IMR-90 (cell line): ENCODE data around the gene NEU1. TPM values are rescaled to one million over a fixed set of nuclear protein-coding genes. Genes with fewer than 3 reads are reported as not detected.

Experiments used
- ATAC-seq: fragments of 200-7000 bp; cut with Tn5 transposase; 2 replicates; pipeline ENCODE4 v1.9.1; 2020; ENCODE audit warnings: low read depth, mild to moderate bottlenecking, moderate library complexity
- BruUV-seq: library from RNA; stranded (reverse); fragments of 400-500 nt; replicated peaks from 2 replicates; lab custom pipeline; 2021; lab: Mats Ljungman, UMichigan
- CTCF ChIA-PET: fragments of 300-600 bp; formaldehyde crosslinking; extraction: SDS; loops from one replicate; lab custom pipeline; 2021; ENCODE audit warnings: antibody characterized with exemption; lab: Yijun Ruan, JAX
- POLR2A ChIA-PET: fragments of 300-600 bp; sonication (Branson Sonifier 250); formaldehyde crosslinking; loops from one replicate; lab custom pipeline; 2022; ENCODE audit warnings: antibody characterized with exemption; ENCODE audit not compliant: unreplicated experiment; lab: Charles Lee
- DNase-seq: peaks from one replicate; pipeline ENCODE4 v3.0.0; 2013
- H2AFZ ChIP-seq: replicated peaks from 2 replicates; pipeline ENCODE3; 2013; ENCODE audit warnings: low read length, mild to moderate bottlenecking; ENCODE audit not compliant: poor library complexity
- H2AK5ac ChIP-seq: 2 replicates; pipeline ENCODE4 v1.6.1; 2013; ENCODE audit warnings: low read depth, low read length, inconsistent platforms
- H2AK9ac ChIP-seq: replicated peaks from 2 replicates; pipeline ENCODE3; 2013; ENCODE audit warnings: mild to moderate bottlenecking, low read depth, low read length, moderate library complexity; ENCODE audit not compliant: poor library complexity
- H2BK120ac ChIP-seq: 2 replicates; pipeline ENCODE4 v1.6.1; 2013; ENCODE audit warnings: low read depth, low read length, inconsistent platforms
- H2BK15ac ChIP-seq: 3 replicates; pipeline ENCODE4 v1.6.1; 2013; ENCODE audit warnings: low read depth, low read length, inconsistent platforms
- H2BK20ac ChIP-seq: 2 replicates; pipeline ENCODE4 v1.6.1; 2013; ENCODE audit warnings: low read depth, mild to moderate bottlenecking, inconsistent platforms, low read length, moderate library complexity
- H2BK5ac ChIP-seq: 2 replicates; pipeline ENCODE4 v1.6.1; 2013; ENCODE audit warnings: mild to moderate bottlenecking, low read depth, low read length, inconsistent platforms; ENCODE audit not compliant: poor library complexity, severe bottlenecking
- H3K14ac ChIP-seq: replicated peaks from 2 replicates; pipeline ENCODE4 v1.6.1; 2013; ENCODE audit warnings: low read depth, low read length, inconsistent platforms
- H3K18ac ChIP-seq: 2 replicates; pipeline ENCODE4 v1.6.1; 2013; ENCODE audit warnings: low read depth, low read length, control low read depth
- H3K23ac ChIP-seq: 2 replicates; pipeline ENCODE4 v1.6.1; 2013; ENCODE audit warnings: low read depth, low read length, inconsistent platforms
- H3K27ac ChIP-seq: 2 replicates; pipeline ENCODE4 v1.5.1; 2013; ENCODE audit warnings: mild to moderate bottlenecking, control low read depth, low read length; ENCODE audit not compliant: insufficient read depth
- H3K27me3 ChIP-seq: 2 replicates; pipeline ENCODE4 v1.6.1; 2013; ENCODE audit warnings: low read length; ENCODE audit not compliant: control insufficient read depth, insufficient read depth
- H3K36me3 ChIP-seq: 2 replicates; pipeline ENCODE4 v1.6.1; 2013; ENCODE audit warnings: low read length, mixed read lengths; ENCODE audit not compliant: control insufficient read depth, insufficient read depth
- H3K4ac ChIP-seq: 2 replicates; pipeline ENCODE4 v1.6.1; 2013; ENCODE audit warnings: low read depth, low read length, inconsistent platforms
- H3K4me1 ChIP-seq: 2 replicates; pipeline ENCODE4 v1.6.1; 2013; ENCODE audit warnings: low read length, mixed read lengths; ENCODE audit not compliant: control insufficient read depth, insufficient read depth
- H3K4me2 ChIP-seq: 2 replicates; pipeline ENCODE4 v1.6.1; 2013; ENCODE audit warnings: low read depth, mild to moderate bottlenecking, control low read depth, low read length, moderate library complexity
- H3K4me3 ChIP-seq: 2 replicates; pipeline ENCODE4 v1.5.1; 2013; ENCODE audit warnings: low read depth, mild to moderate bottlenecking, control low read depth, low read length, moderate library complexity; ENCODE audit not compliant: insufficient read depth
- H3K56ac ChIP-seq: 2 replicates; pipeline ENCODE4 v1.6.1; 2013; ENCODE audit warnings: low read length, inconsistent platforms; ENCODE audit not compliant: insufficient read depth; ENCODE audit errors: extremely low read depth
- H3K79me1 ChIP-seq, 2 experiments: 2 replicates each; pipeline ENCODE4 v1.6.1; 2013; ENCODE audit warnings: low read length in 2 of 2, inconsistent platforms in 1 of 2, low read depth in 1 of 2
- H3K9ac ChIP-seq: 2 replicates; pipeline ENCODE4 v1.6.1; 2013; ENCODE audit warnings: low read depth, low read length, control low read depth
- H3K9me1 ChIP-seq: 2 replicates; pipeline ENCODE4 v1.6.1; 2013; ENCODE audit warnings: low read length, inconsistent platforms; ENCODE audit not compliant: insufficient read depth
- H3K9me3 ChIP-seq: 2 replicates; pipeline ENCODE4 v1.6.1; 2013; ENCODE audit warnings: low read length; ENCODE audit not compliant: control insufficient read depth, insufficient read depth
- H4K20me1 ChIP-seq: 2 replicates; pipeline ENCODE4 v1.6.1; 2013; ENCODE audit warnings: low read length, inconsistent platforms; ENCODE audit not compliant: insufficient read depth
- H4K5ac ChIP-seq: 2 replicates; pipeline ENCODE4 v1.6.1; 2013; ENCODE audit warnings: mild to moderate bottlenecking, low read depth, low read length, control low read depth
- H4K8ac ChIP-seq, 2 experiments: 2 replicates each; pipeline ENCODE4 v1.6.1; 2013; ENCODE audit warnings: low read depth in 2 of 2, low read length in 2 of 2, control low read depth in 1 of 2, inconsistent platforms in 1 of 2
- H4K91ac ChIP-seq: 2 replicates; pipeline ENCODE4 v1.6.1; 2013; ENCODE audit warnings: low read depth, low read length, inconsistent platforms; ENCODE audit not compliant: insufficient read depth
- BHLHE40 ChIP-seq: fragments of 150-350 bp; IDR thresholded peaks from 2 replicates; pipeline ENCODE4 v1.6.1; 2016; ENCODE audit warnings: mild to moderate bottlenecking, low read depth, low read length
- CEBPB ChIP-seq: IDR thresholded peaks from 2 replicates; pipeline ENCODE4 v1.6.1; 2012; ENCODE audit warnings: low read depth, low read length, improper control_type of control experiment
- CHD1 ChIP-seq: IDR thresholded peaks from 2 replicates; pipeline ENCODE4 v1.6.1; 2012; ENCODE audit warnings: low read depth, low read length, improper control_type of control experiment
- CTCF ChIP-seq: conservative IDR thresholded peaks from 2 replicates; pipeline ENCODE4 v1.5.1; 2012; ENCODE audit warnings: mild to moderate bottlenecking, low read depth, low read length, improper control_type of control experiment
- FOS ChIP-seq: fragments of 150-350 bp; IDR thresholded peaks from 2 replicates; pipeline ENCODE4 v1.6.1; 2016; ENCODE audit warnings: low read depth, low read length
- MAFK ChIP-seq: IDR thresholded peaks from 2 replicates; pipeline ENCODE4 v1.6.1; 2012; ENCODE audit warnings: low read depth, low read length, improper control_type of control experiment
- MAZ ChIP-seq: IDR thresholded peaks from 2 replicates; pipeline ENCODE4 v1.6.1; 2012; ENCODE audit warnings: low read depth, mild to moderate bottlenecking, low read length, improper control_type of control experiment, moderate library complexity, borderline replicate concordance
- MXI1 ChIP-seq: IDR thresholded peaks from 2 replicates; pipeline ENCODE4 v1.6.1; 2012; ENCODE audit warnings: low read depth, mild to moderate bottlenecking, low read length, moderate library complexity, borderline replicate concordance
- NFE2L2 ChIP-seq: fragments of 150-350 bp; IDR thresholded peaks from 2 replicates; pipeline ENCODE4 v1.6.1; 2016; ENCODE audit warnings: low read depth, mild to moderate bottlenecking, low read length
- POLR2A ChIP-seq: IDR thresholded peaks from 2 replicates; pipeline ENCODE4 v1.6.1; 2012; ENCODE audit warnings: mild to moderate bottlenecking, low read depth, low read length
- RAD21 ChIP-seq: IDR thresholded peaks from 2 replicates; pipeline ENCODE4 v1.6.1; 2012; ENCODE audit warnings: low read length, improper control_type of control experiment
- RCOR1 ChIP-seq: IDR thresholded peaks from 2 replicates; pipeline ENCODE4 v1.6.1; 2012; ENCODE audit warnings: mild to moderate bottlenecking, low read length, improper control_type of control experiment; ENCODE audit not compliant: insufficient replicate concordance
- RFX5 ChIP-seq: IDR thresholded peaks from 2 replicates; pipeline ENCODE4 v1.8.0; 2012; ENCODE audit warnings: low read depth, mild to moderate bottlenecking, low read length, moderate library complexity
- SMC3 ChIP-seq: fragments of 150-350 bp; IDR thresholded peaks from 2 replicates; pipeline ENCODE4 v1.6.1; 2016; ENCODE audit warnings: low read depth, mild to moderate bottlenecking, antibody characterized with exemption, low read length, moderate library complexity
- USF2 ChIP-seq: fragments of 150-350 bp; IDR thresholded peaks from 2 replicates; pipeline ENCODE4 v1.6.1; 2017; ENCODE audit warnings: mild to moderate bottlenecking, antibody characterized with exemption, low read length, low read depth
- WGBS, 2 experiments: methylation state at CpG; one replicate each; pipeline versions ENCODE4 v1.1.5 to v1.1.7; 2013; ENCODE audit warnings: missing lambda C conversion rate in 2 of 2; ENCODE audit not compliant: insufficient read length in 1 of 2; ENCODE audit errors: extremely low coverage in 2 of 2; 5-methylcytosine and 5-hydroxymethylcytosine counted together
- dilution Hi-C: fragments of 300-500 bp; cut with HindIII; formaldehyde crosslinking; loops from one replicate; pipeline ENCODE4 v1.14.3; 2018; ENCODE audit warnings: low sequenced_read_pairs; ENCODE audit not compliant: unreplicated experiment
- in situ Hi-C: fragments of 300-500 bp; cut with MboI; formaldehyde crosslinking; loops from 3 replicates; pipeline ENCODE4 v1.14.3; 2019; ENCODE audit warnings: low sequenced_read_pairs, inconsistent platforms, mixed read lengths
- intact Hi-C: fragments of 100-400 bp; cut with micrococcal nuclease; formaldehyde crosslinking; loops from 2 replicates; pipeline ENCODE4 v1.10.0; 2022
- polyA plus RNA-seq, 3 experiments: library from polyadenylated mRNA; depleted of rRNA; stranded (reverse); fragments of >200 nt; gene quantifications; 2 replicates each; pipeline ENCODE4 v1.2.3, GENCODE V29; 2012; ENCODE audit warnings: low replicate concordance in 1 of 3
- total RNA-seq: library from RNA; depleted of rRNA; stranded (reverse); fragments of >200 nt; gene quantifications from 2 replicates; pipeline ENCODE4 v1.2.3, GENCODE V29; 2012
- TF ChIP-seq, protein P1 (sequence below): fragments of 150-350 bp; IDR thresholded peaks from 2 replicates; pipeline ENCODE4 v1.6.1; 2016; ENCODE audit warnings: low read depth, mild to moderate bottlenecking, low read length, moderate library complexity, borderline replicate concordance

Gene NEU1
- total and polyA plus RNA-seq, 2 of the 4 experiments (the other 2 are of a cell fraction), result 28.5 to 36.2 TPM

GRCh38 chr6:31858707-31859106 is 3.9 kb downstream of the NEU1 start:
- dilution Hi-C loops (no loop called here), in situ Hi-C loops (no loop called here), intact Hi-C loops (no loop called here)
- peaks cover 23% of the 10 kb centered on the region for H3K36me3 ChIP-seq
- H2BK20ac ChIP-seq, result no peak overlapping the region
- ChIA-PET CTCF (no interaction called here), POLR2A (no interaction called here)
- H3K27me3 ChIP-seq, result no peaks in the 10 kb centered on the region
- H4K91ac ChIP-seq, result no peak overlapping the region
- H3K23ac ChIP-seq, result no peak overlapping the region
- no peak overlapping the region for H3K14ac ChIP-seq
- no peak overlapping the region for H2AFZ ChIP-seq
- H3K4me3 ChIP-seq, result no peak overlapping the region
- no peak overlapping the region for H2BK15ac ChIP-seq
- no peak overlapping the region for H3K4me2 ChIP-seq
- no peak overlapping the region for H2BK120ac ChIP-seq
- H3K9ac ChIP-seq, result no peak overlapping the region
- no TSS peak for BruUV-seq
- H4K5ac ChIP-seq, result no peak overlapping the region
- no peaks in the 10 kb centered on the region for H3K9me3 ChIP-seq
- H2AK9ac ChIP-seq, result no peak overlapping the region
- H3K4me1 ChIP-seq, result peaks cover 4% of the 10 kb centered on the region
- TF ChIP-seq CHD1, result no peak
- TF ChIP-seq NFE2L2, result no peak
- TF ChIP-seq RAD21, result no peak
- no peak for TF ChIP-seq CTCF
- TF ChIP-seq, protein P1, sequence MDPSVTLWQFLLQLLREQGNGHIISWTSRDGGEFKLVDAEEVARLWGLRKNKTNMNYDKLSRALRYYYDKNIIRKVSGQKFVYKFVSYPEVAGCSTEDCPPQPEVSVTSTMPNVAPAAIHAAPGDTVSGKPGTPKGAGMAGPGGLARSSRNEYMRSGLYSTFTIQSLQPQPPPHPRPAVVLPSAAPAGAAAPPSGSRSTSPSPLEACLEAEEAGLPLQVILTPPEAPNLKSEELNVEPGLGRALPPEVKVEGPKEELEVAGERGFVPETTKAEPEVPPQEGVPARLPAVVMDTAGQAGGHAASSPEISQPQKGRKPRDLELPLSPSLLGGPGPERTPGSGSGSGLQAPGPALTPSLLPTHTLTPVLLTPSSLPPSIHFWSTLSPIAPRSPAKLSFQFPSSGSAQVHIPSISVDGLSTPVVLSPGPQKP, result no peak
- TF ChIP-seq USF2, result no peak
- no peak for TF ChIP-seq POLR2A
- TF ChIP-seq RCOR1, result no peak
- no peak for TF ChIP-seq MXI1
- no peak for TF ChIP-seq SMC3
- no peak for TF ChIP-seq BHLHE40
- TF ChIP-seq MAZ, result no peak
- no peak for TF ChIP-seq FOS
- no peak for TF ChIP-seq MAFK
- no peak for TF ChIP-seq CEBPB
- TF ChIP-seq RFX5, result no peak
- peaks cover 7 to 14% of the 10 kb centered on the region in 2 experiments; a peak in 2 of 4 replicates for H3K79me1 ChIP-seq
- ATAC-seq (no peak), DNase-seq (no peak)
- peaks cover 2% of the 10 kb centered on the region; the same call in 1 of the 2 replicates for H3K9me1 ChIP-seq
- H2AK5ac ChIP-seq, result no peak overlapping the region
- no peak overlapping the region for H2BK5ac ChIP-seq
- no peak overlapping the region for H3K4ac ChIP-seq
- no peaks in the 10 kb centered on the region for H4K20me1 ChIP-seq
- 100% methylated on average over 3 of the region's 8 CpGs; no CpG with 5 or more reads in 1 of the 2 experiments for WGBS, 2 experiments
- no peak overlapping the region for H4K8ac ChIP-seq
- H3K56ac ChIP-seq, result no peak overlapping the region
- H3K18ac ChIP-seq, result no peak overlapping the region
- no peak overlapping the region for H3K27ac ChIP-seq
